ENCODE data around the gene FOXRED1.

DNA sequence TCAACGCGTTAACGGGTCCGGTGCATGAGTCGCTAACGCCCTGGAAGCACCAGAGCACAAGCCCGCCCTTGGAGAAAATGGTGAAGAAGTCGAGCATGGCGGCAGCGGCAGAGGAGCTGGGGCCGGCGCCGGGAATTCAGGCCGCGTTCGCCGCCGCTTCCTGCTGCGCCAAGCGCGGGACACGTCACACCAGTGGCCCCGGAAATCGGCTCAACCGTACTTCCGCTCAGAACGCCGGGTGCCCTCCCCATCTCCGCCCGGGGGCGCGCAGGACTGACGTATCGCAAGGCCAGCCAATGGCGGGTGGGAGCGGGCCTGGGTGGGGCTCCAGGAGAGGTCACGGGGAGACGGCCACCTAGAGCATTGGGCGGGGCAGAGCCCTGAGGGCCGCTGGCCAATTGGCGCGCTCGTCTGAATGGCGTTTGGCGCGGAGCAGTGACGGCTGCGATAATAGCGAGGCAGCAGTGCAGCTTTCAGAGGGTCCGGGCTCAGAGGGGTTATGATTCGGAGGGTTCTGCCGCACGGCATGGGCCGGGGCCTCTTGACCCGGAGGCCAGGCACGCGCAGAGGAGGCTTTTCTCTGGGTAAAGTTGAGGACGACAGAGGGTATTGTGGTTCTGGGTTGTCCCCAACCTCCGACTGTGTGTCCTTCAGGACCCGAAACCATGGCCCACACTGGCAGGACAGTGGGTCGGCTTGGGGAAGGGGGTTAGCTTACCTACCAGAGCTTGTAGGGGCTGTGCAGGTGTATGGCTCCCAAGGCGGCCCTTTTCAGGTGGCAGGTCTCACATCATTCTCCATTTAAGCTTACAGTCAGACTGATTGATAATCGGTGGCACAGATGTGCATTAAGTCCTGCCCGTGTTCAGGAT, at the start of gene FOXRED1, which contains the start of gene SRPRA:
- no peak for TF ChIP-seq SMARCA4 (IDR thresholded peaks at IDR 0.05)
- peak; percentile 75 for TF ChIP-seq POLR2AphosphoS5 (IDR thresholded peaks at IDR 0.05; ENCODE audit: control insufficient read depth, insufficient read depth, low read depth, low read length)
- TF ChIP-seq POLR2A (conservative IDR thresholded peaks at IDR 0.05), result peak; percentile 93
- TF ChIP-seq AFF4 (CRISPR knock-in tag; IDR thresholded peaks at IDR 0.05), result peak; percentile 91
- peak; percentile 91 for TF ChIP-seq NR2C2 (CRISPR knock-in tag; IDR thresholded peaks at IDR 0.05)
- TF ChIP-seq NR2C2 (tag; IDR thresholded peaks at IDR 0.05), result peak; percentile 97
- 0 out of 2 replicates have a peak, but pooled peaks have one; percentile 37 for TF ChIP-seq TEAD4 (IDR thresholded peaks at IDR 0.05; ENCODE audit: low read length)
- no peak for TF ChIP-seq TEAD4 (CRISPR knock-in tag; IDR thresholded peaks at IDR 0.05; ENCODE audit: borderline replicate concordance)
- no peak for TF ChIP-seq TGIF2 (CRISPR knock-in tag; IDR thresholded peaks at IDR 0.05)
- TF ChIP-seq, protein P1, sequence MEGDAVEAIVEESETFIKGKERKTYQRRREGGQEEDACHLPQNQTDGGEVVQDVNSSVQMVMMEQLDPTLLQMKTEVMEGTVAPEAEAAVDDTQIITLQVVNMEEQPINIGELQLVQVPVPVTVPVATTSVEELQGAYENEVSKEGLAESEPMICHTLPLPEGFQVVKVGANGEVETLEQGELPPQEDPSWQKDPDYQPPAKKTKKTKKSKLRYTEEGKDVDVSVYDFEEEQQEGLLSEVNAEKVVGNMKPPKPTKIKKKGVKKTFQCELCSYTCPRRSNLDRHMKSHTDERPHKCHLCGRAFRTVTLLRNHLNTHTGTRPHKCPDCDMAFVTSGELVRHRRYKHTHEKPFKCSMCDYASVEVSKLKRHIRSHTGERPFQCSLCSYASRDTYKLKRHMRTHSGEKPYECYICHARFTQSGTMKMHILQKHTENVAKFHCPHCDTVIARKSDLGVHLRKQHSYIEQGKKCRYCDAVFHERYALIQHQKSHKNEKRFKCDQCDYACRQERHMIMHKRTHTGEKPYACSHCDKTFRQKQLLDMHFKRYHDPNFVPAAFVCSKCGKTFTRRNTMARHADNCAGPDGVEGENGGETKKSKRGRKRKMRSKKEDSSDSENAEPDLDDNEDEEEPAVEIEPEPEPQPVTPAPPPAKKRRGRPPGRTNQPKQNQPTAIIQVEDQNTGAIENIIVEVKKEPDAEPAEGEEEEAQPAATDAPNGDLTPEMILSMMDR (IDR thresholded peaks at IDR 0.05 in 2 of 3, conservative IDR thresholded peaks at IDR 0.05 in 1 of 3; ENCODE audit: insufficient read depth in 2 of 3, low read depth in 1 of 3, low read length in 3 of 3), result 0 out of 6 replicates have a peak, but pooled peaks of 1 of the 3 experiments have one; percentile 5
- no peak for TF ChIP-seq HNRNPH1 (optimal IDR thresholded peaks at IDR 0.05; ENCODE audit: low read depth, low read length)
- TF ChIP-seq HOMEZ (CRISPR knock-in tag; IDR thresholded peaks at IDR 0.05), result no peak
- TF ChIP-seq CHD4 (IDR thresholded peaks at IDR 0.05; ENCODE audit: insufficient read depth, insufficient replicate concordance, low read depth, low read length, poor library complexity, severe bottlenecking), result no peak
- no peak for TF ChIP-seq POLR2AphosphoS2 (IDR thresholded peaks at IDR 0.05; ENCODE audit: low read length)
- TF ChIP-seq, protein P2, sequence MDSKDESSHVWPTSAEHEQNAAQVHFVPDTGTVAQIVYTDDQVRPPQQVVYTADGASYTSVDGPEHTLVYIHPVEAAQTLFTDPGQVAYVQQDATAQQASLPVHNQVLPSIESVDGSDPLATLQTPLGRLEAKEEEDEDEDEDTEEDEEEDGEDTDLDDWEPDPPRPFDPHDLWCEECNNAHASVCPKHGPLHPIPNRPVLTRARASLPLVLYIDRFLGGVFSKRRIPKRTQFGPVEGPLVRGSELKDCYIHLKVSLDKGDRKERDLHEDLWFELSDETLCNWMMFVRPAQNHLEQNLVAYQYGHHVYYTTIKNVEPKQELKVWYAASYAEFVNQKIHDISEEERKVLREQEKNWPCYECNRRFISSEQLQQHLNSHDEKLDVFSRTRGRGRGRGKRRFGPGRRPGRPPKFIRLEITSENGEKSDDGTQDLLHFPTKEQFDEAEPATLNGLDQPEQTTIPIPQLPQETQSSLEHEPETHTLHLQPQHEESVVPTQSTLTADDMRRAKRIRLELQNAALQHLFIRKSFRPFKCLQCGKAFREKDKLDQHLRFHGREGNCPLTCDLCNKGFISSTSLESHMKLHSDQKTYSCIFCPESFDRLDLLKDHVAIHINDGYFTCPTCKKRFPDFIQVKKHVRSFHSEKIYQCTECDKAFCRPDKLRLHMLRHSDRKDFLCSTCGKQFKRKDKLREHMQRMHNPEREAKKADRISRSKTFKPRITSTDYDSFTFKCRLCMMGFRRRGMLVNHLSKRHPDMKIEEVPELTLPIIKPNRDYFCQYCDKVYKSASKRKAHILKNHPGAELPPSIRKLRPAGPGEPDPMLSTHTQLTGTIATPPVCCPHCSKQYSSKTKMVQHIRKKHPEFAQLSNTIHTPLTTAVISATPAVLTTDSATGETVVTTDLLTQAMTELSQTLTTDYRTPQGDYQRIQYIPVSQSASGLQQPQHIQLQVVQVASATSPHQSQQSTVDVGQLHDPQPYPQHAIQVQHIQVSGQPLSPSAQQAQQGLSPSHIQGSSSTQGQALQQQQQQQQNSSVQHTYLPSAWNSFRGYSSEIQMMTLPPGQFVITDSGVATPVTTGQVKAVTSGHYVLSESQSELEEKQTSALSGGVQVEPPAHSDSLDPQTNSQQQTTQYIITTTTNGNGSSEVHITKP (IDR thresholded peaks at IDR 0.05; ENCODE audit: partially characterized antibody), result no peak
- TF ChIP-seq, protein P3, sequence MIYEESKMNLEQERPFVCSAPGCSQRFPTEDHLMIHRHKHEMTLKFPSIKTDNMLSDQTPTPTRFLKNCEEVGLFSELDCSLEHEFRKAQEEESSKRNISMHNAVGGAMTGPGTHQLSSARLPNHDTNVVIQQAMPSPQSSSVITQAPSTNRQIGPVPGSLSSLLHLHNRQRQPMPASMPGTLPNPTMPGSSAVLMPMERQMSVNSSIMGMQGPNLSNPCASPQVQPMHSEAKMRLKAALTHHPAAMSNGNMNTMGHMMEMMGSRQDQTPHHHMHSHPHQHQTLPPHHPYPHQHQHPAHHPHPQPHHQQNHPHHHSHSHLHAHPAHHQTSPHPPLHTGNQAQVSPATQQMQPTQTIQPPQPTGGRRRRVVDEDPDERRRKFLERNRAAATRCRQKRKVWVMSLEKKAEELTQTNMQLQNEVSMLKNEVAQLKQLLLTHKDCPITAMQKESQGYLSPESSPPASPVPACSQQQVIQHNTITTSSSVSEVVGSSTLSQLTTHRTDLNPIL (CRISPR knock-in tag; IDR thresholded peaks at IDR 0.05), result no peak

All from K562 (cell line).